ENCODE results near the gene CFAP299.

Gene CFAP299

DNA sequence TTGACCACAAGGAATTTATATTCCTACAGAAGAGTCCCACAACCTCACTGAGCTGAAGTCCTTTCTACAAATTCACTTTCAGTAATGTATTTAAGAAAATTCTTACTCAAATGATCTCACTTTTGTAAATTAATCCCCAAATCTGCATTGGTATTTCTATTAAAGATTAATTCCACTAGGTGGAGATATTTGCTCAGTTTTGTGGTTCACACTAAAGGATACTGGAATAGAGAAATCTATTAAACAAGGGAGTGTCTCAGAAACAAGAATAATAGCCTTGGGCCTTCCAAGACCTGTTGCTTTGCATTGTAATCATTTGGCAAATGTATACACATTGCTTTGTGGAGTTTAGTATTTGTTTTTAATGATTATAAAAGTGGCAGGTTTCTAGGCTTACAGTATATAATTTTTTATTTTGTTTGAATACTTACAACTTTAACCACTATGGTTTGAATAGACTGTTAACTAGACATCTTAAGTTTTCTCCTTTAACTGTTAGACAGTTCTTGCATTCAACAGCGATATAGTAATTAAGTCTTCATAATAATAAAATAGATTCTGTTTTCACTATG lies 25.9 kb downstream of the CFAP299 start:
- Histone ChIP-seq H3F3A (ENCODE audit: insufficient read depth, low read length) (no peaks in the 10 kb centered on the region), H3K9ac (ENCODE audit: low read length) (no peak overlapping the region), H3K4me3 (ENCODE audit: low read length) (no peak overlapping the region), H2AFZ (ENCODE audit: low read length) (no peak overlapping the region), H3K27me3 (replicated peaks; ENCODE audit: insufficient read depth, low read length) (no peaks in the 10 kb centered on the region), H3K4me1 (ENCODE audit: low read length) (no peaks in the 10 kb centered on the region), H4K20me1 (ENCODE audit: insufficient read depth, low read length) (no peaks in the 10 kb centered on the region), H3K36me3 (replicated peaks; ENCODE audit: insufficient read depth, low read length) (no peaks in the 10 kb centered on the region), H3K79me2 (ENCODE audit: low read length) (no peaks in the 10 kb centered on the region), H3K4me2 (ENCODE audit: low read depth, low read length) (no peak overlapping the region), H3K27ac (ENCODE audit: low read length) (no peak overlapping the region), H3K9me2 (replicated peaks; ENCODE audit: insufficient read depth, low read length) (no peaks in the 10 kb centered on the region), H3K9me3 (replicated peaks; ENCODE audit: insufficient read depth, low read length) (no peaks in the 10 kb centered on the region)
- no peak for TF ChIP-seq EZH2 (optimal IDR thresholded peaks at IDR 0.05; ENCODE audit: low read depth, low read length)
- TF ChIP-seq, protein P1, sequence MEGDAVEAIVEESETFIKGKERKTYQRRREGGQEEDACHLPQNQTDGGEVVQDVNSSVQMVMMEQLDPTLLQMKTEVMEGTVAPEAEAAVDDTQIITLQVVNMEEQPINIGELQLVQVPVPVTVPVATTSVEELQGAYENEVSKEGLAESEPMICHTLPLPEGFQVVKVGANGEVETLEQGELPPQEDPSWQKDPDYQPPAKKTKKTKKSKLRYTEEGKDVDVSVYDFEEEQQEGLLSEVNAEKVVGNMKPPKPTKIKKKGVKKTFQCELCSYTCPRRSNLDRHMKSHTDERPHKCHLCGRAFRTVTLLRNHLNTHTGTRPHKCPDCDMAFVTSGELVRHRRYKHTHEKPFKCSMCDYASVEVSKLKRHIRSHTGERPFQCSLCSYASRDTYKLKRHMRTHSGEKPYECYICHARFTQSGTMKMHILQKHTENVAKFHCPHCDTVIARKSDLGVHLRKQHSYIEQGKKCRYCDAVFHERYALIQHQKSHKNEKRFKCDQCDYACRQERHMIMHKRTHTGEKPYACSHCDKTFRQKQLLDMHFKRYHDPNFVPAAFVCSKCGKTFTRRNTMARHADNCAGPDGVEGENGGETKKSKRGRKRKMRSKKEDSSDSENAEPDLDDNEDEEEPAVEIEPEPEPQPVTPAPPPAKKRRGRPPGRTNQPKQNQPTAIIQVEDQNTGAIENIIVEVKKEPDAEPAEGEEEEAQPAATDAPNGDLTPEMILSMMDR (IDR thresholded peaks at IDR 0.05; ENCODE audit: low read length), result peak; percentile 45
- peak; percentile 49 for DNase-seq

DNA sequence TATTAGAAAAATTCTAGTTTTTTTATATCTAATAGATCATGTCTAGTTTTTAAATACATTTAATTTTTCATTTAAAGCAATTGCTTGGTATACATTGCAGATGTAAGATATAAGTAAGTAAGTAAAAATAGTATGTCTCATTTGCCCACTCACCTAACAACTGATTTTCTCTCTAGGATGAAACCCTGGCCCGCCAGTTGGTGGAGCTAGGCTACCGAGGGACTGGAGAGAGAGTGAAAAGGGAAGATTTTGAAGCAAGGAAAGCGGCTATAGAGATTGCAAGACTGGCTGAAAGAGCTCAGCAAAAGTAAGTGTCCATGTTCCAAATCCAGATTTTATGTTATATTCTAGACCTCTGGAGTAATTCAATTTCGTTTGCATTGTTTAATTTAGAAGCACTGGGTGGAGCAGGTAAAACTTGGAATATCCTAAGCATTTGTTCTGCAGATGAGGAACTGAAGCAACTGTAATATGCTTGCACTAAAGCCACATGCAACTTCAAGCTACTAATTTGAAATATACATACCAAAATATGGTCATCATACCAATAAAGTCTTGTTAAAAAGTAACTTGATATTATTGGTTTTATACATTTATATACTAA lies 27.1 kb downstream of the CFAP299 start:
- Histone ChIP-seq H3F3A (ENCODE audit: insufficient read depth, low read length) (no peaks in the 10 kb centered on the region), H2AFZ (ENCODE audit: low read length) (no peak overlapping the region), H3K79me2 (ENCODE audit: low read length) (no peaks in the 10 kb centered on the region), H3K27ac (ENCODE audit: low read length) (no peak overlapping the region), H3K4me2 (ENCODE audit: low read depth, low read length) (no peak overlapping the region), H3K9ac (ENCODE audit: low read length) (no peak overlapping the region), H3K4me3 (ENCODE audit: low read length) (no peak overlapping the region), H3K9me2 (replicated peaks; ENCODE audit: insufficient read depth, low read length) (no peaks in the 10 kb centered on the region), H3K27me3 (replicated peaks; ENCODE audit: insufficient read depth, low read length) (no peaks in the 10 kb centered on the region), H3K4me1 (ENCODE audit: low read length) (no peaks in the 10 kb centered on the region), H4K20me1 (ENCODE audit: insufficient read depth, low read length) (no peaks in the 10 kb centered on the region), H3K9me3 (replicated peaks; ENCODE audit: insufficient read depth, low read length) (no peaks in the 10 kb centered on the region), H3K36me3 (replicated peaks; ENCODE audit: insufficient read depth, low read length) (no peaks in the 10 kb centered on the region)
- TF ChIP-seq, protein P1 (IDR thresholded peaks at IDR 0.05; ENCODE audit: low read length), result peak; percentile 51
- TF ChIP-seq EZH2phosphoT487 (IDR thresholded peaks at IDR 0.05; ENCODE audit: low read length), result no peak
- DNase-seq, result peak; percentile 16

DNA sequence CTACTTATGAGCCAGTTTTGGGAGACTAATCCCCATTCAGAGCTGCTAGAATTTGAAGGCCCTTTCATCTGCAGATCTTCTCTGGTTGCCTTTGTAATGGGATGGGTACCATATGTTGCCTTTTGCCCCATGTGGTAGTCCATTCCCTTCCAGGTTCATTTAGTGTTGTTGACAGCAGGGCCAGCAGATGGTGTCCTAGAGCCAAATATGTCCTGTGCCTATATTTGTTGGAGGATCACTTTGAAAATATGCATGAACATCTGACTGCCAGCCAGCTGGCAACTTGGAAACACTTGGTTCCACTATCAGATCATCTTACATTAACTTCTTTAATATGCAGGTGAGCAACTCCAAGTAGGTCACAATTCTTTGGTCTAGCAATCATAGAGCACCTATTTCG lies 30.4 kb downstream of the CFAP299 start:
- H3K9me3 ChIP-seq (replicated peaks; ENCODE audit: insufficient read depth, low read length), result no peaks in the 10 kb centered on the region
- H3K27ac ChIP-seq (ENCODE audit: low read length), result no peak overlapping the region
- no peaks in the 10 kb centered on the region for H3K4me1 ChIP-seq (ENCODE audit: low read length)
- no peaks in the 10 kb centered on the region for H3K9me2 ChIP-seq (replicated peaks; ENCODE audit: insufficient read depth, low read length)
- H3K9ac ChIP-seq (ENCODE audit: low read length), result no peak overlapping the region
- no peaks in the 10 kb centered on the region for H3K79me2 ChIP-seq (ENCODE audit: low read length)
- no peak for TF ChIP-seq EZH2 (optimal IDR thresholded peaks at IDR 0.05; ENCODE audit: low read depth, low read length)
- no peak for TF ChIP-seq EZH2phosphoT487 (IDR thresholded peaks at IDR 0.05; ENCODE audit: low read length)
- TF ChIP-seq, protein P1 (IDR thresholded peaks at IDR 0.05; ENCODE audit: low read length), result peak; percentile 71
- H3K27me3 ChIP-seq (replicated peaks; ENCODE audit: insufficient read depth, low read length), result no peaks in the 10 kb centered on the region
- H3K4me2 ChIP-seq (ENCODE audit: low read depth, low read length), result no peak overlapping the region
- H2AFZ ChIP-seq (ENCODE audit: low read length), result no peak overlapping the region
- H3K36me3 ChIP-seq (replicated peaks; ENCODE audit: insufficient read depth, low read length), result no peaks in the 10 kb centered on the region
- peak; percentile 63 for DNase-seq
- H3K4me3 ChIP-seq (ENCODE audit: low read length), result no peak overlapping the region
- no peaks in the 10 kb centered on the region for H3F3A ChIP-seq (ENCODE audit: insufficient read depth, low read length)
- no peaks in the 10 kb centered on the region for H4K20me1 ChIP-seq (ENCODE audit: insufficient read depth, low read length)

Data from MM.1S (cell line).